Cerebellar cortex (tissue), 1 donor: ENCODE results near the gene LTBP2.
A peak's percentile ranks its signal among the peaks of the same experiment; 100 is the strongest.

Source experiments
- DNase-seq: peaks from one replicate; pipeline ENCODE4 v3.0.0-alpha.2; 2015; ENCODE audit warnings: low spot score

The LTBP2 gene

DNA sequence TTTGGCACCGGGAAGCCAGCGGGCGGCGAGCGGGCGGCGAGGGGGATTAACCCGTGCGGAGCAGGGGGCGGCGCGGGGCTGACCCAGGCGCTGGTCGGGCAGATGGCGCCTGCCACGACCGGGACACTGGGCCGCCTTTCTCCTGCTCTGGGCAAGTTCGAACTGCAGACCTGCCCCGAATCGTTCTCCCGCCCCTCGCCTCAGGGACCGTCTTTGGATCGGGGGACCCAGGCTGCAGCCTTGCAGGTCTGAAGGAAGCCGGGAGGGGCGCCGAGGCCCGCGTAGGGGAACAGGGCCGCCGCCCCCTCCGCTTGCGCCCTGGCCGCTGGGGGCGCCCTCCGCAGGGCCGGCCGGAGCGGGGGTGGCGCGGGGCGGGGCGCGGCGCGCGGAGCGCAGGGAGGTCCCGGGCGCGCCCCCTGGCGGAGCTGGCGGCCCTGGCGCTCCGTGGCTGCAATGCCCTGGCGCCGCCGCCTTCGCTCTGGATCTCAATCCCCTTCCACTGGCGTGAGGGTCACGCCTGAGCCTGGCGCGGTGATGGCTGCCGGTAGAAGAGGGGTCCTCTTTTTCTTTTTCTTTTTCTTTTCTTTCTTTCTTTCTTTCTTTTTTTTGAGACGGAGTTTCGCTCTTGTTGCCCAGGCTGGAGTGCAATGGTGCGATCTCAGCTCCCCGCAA, 449 bp upstream of the LTBP2 start:
- DNase-seq = peak; percentile 35

DNA sequence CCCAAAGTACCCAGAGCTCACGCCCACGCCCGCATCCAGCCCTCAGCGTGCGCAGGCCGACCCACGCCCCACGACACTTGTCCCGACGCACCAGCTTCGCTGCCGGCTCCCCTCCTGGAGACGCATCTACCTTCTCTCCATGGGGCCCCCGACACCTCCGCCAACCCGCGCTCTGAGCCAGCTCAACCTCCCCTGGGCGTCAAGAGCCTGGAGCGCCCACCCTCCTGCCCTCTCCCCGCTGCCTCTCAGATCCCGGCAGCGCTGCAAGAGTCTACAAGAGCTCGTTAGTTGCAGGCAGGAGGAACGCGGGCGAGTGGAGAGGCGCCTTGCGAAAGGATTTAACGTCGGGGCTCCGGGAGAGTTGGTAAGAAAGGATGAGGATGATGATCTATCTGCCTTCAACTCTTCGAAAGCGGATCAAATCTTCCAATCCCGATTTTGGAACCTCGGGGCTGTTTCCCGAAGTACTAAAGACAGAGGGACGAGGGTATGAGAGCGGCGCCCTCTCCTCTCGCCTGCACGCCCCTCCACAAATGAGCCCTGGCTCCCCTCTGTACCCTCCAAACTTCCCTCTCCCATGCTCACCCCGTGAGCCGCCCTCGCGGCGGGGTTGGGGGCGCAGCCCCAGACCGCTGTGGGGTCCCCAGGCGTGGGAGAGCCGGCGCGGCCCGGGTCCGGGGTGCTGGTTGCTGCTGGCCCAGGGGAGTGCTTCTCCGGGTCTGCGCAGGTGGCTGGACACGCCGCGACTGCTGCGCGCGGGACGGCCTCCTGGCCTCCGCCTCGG, 979 bp downstream of the LTBP2 start:
- DNase-seq = no peak

DNA sequence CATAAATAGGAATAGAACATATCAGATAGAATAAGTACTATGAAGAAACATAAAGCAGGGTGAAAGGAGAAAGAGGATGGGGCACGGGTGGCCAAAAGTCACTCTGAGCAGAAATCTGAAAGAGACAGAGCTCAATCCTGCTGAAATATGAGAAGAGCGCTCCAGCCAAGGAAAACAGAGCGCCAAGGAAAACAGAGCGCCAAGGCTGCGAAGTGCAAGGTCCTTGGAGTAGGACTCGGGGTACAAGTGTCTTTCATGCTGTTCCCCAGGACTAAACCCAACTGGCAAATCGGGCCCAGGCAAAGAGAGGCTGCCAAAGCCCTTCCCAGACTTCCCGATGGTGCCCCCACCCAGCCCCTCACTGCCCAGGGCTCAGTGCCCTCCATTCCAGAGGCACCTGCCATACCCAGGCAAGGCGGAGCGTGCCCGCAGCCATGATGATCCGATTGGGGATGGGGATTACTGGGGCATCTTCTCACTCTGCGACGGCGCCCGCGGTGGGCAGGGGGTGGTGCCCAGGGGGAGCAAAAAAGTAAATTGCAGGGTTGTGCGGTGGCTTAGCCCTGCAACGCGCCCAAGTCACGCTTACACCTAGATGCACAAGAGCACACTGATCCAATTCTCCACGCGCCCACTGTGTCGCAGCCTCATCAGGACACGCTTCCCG, 1.7 kb downstream of the LTBP2 start:
- no peak for DNase-seq

DNA sequence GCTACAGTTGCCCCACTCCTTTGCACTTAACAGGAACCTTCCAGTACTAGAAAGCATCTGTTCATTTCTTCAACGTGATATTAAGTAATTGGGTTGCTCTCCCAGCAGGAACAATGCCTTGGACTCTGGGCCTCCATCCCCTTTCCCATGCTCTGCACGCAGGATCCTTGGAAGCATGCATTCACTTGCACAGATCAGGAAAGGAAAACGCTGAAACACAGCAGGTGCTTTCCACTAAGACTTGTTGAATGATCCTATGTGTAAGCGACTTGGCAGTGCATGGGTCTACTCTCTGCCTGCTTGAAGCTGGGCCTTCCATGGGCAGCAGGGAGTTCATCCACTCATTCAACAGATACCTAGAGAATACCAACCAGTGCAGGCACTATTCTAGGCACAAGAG, 2.3 kb downstream of the LTBP2 start:
- peak; percentile 52 for DNase-seq

DNA sequence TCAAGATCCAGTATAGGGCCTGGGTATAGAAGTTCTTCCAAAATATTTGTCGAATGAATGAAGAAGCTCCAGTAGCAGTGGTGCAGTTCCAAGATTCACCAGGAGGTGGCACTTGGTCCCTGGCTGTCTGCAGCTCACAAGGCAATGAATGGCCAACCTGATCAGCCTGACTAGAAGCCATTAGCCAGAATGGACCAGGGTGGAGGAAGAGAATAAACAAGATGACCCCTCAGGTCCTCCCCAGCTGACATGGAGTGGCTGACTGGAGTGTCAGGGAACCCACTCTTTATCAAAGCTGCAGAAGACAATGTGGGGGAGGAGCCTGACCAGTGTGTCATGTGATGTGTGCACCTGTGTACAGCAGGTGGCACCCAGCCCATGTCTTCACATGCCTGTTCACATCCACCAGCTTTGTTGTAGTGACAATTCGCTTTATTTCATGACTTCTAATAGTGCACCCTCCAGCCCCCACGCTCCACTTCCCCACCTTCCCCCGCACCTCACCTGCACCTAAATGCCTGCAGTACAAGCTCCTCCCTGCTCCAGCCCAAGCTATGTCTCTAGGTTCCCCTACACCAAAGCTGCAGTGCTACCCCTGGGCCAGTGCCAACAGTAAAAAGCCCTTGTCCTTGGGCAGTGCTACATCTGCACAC, 3.0 kb downstream of the LTBP2 start:
- DNase-seq = peak; percentile 83

DNA sequence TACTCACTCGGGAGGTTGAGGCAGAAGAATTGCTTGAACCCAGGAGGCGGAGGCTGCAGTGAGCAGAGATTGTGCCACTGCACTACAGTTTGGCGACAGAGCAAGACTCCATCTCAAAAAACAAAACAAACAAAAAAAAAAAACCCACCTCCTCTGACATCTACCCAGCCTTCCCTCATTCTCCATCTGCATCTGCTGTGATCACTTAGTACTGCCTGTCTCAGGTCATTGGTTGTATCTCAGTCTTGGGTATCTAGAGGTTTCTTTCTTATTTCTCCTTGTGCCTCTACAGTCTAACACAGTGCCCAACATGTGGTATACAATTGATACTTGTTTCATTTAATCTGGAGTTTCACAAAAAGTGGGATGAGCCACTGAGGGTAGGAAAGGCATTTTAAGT, 5.3 kb downstream of the LTBP2 start:
- no peak for DNase-seq

DNA sequence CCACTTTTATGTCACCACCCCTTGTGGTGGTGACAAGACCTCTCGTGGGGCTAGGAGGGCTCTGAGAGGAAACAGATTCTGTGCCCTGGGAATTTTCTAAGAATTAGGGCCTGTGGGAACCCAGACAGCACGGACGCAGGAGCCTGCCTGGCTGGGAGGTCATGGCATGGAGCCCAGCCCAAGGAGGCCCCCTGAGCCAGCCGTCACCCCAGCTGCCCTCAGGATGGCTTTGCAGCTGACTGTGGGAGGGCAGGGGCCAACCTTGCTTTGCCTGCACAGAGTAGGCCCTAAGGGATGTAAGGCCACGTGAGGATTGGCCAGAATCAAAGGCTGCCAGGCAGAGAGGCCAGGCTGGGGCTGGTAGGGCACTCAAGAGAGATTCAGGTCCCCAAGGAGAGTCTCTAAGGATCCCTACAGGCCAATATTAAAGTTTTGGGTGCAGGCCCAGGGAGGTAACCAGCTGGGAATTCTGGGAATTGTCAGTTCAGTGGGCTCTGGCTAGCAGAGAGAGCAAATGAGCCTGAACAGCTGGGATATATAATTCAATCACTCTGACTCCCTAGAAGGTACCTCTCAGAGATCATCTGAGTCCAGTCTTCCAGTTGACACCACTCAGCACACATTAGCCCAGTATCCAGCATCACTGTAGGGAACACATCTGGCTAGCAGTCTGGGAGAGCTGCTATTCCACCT, 6.4 kb downstream of the LTBP2 start:
- DNase-seq = no peak

DNA sequence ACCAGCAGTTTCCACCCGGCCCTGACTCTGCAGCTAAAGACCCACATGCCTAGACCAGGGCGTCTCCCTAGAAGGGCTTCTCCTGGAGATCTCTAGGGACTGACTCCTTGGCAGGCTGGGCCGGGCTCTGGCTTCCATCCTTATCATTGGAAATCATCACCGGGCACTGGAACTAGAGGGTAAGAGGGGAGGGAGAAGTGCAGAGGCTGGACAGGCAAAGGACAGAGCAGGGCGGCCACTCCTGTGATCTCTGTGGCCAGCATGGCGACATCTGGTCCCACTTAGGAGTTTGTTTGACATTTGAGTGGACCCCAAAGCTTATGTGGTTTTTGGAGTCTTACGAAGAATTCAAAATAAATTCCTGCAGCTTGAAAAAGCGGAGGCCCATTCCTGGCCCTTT, 7.1 kb downstream of the LTBP2 start:
- no peak for DNase-seq

DNA sequence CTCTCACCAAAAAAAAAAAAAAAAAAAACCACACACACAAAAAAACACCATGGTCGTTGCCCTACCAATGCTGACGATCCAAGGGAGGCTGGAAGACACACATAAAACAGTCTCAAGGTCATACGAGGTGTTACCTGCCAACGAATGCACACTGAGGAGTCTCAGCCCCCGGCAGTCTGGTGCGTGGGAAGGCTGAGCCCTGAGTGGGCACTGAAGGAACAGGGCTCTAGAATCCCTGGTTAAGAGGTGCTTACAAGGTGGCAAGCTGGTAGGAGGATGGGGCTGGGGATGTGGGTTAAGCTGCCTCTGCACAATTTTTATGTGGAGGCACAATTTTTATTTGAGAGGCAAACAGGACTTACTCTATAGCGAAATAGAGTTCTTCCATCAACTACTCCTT, 7.9 kb downstream of the LTBP2 start:
- no peak for DNase-seq

DNA sequence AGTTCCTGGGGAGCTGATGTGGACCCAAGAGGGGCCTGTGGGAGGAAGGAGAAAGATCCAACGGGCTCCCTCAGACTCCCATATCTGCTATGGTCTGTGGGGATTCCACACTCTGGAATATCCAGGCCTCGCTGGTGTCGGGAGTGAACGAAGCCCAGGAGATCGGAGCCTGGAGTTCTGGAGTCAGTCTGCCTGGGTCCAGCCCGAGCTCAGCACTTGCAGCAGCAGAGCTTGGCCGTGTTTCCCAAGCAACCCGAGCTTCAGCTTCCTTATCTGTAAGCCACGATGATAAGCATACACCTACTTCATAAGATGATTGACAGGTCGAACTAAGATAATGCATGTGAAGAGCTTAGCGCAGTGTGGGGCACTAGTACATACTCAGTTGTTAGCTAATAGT, 10.1 kb downstream of the LTBP2 start:
- DNase-seq = no peak

DNA sequence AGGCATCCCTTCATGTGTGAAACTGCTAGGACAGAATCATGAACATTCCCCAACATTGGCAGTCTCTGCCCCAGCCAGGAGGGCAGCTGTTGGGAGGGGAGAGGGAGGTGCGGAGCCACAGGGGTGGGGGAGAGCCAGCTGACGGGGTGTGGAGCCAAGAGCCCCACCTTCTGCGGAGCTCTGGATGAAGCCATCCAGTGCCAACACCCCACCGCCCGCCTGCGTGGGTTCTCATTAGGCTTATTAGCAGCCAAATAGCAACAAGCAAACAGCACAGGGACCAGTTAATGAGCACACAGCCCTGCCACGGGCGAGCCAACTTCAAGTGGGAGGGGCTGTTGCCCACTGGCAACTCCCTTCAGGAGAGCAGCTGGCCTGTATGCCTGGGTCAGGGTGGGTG, 12.1 kb downstream of the LTBP2 start:
- no peak for DNase-seq

DNA sequence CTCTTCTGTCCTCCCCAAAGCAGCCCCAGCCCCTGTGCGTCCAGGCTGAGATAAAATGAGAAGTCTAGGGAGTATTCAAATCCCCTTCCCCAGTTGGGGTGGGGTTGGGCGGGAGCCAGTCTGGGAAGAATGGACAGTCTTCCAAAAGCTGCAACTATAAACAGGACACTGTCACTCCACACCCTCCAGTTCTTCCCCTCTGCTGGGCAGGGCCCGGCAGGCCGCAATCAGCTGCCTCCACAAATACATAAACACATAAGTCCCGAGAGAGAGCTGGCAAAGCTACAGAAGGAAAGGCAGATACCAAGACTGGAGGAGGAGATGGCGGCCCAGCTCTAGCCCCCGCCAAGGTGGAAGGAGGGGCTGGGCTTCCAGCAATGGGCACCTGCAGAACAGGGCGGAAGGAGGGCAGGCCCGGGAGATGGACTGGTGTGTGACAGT, 12.7 kb downstream of the LTBP2 start:
- no peak for DNase-seq

DNA sequence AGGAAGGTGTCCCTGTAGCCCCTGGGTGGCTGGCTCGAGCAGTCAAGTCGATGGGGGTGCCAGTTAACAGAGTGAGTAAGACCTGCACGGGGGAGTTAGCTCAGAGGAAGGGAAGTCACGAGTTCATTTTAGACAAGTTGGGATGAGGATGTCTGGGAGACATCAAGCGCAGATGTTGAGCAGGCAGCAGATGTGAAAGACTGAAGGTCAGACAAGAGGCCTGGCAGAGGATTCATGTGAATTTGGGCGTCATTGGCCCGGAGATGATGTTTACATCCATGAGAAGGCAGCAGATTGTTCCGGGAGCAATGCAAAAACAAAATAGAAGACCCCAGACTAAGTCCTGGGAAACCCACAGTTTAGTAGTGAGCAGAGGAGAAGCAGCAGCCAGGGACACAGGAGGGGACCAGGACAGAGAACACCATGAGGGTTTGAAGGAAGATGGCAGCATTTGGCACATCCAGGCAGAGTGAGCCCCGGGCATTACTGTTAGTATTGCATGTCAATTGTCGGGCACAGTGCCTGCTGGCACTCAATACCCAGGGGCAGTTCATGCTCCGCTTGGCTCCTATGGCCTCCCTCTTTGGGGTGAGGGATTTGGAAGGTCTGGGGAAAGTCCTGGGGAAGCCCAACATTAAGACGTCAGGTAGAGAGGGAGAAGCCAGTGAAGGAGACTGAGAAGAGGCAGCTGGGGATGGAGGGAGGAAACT, 15.1 kb downstream of the LTBP2 start:
- no peak for DNase-seq

DNA sequence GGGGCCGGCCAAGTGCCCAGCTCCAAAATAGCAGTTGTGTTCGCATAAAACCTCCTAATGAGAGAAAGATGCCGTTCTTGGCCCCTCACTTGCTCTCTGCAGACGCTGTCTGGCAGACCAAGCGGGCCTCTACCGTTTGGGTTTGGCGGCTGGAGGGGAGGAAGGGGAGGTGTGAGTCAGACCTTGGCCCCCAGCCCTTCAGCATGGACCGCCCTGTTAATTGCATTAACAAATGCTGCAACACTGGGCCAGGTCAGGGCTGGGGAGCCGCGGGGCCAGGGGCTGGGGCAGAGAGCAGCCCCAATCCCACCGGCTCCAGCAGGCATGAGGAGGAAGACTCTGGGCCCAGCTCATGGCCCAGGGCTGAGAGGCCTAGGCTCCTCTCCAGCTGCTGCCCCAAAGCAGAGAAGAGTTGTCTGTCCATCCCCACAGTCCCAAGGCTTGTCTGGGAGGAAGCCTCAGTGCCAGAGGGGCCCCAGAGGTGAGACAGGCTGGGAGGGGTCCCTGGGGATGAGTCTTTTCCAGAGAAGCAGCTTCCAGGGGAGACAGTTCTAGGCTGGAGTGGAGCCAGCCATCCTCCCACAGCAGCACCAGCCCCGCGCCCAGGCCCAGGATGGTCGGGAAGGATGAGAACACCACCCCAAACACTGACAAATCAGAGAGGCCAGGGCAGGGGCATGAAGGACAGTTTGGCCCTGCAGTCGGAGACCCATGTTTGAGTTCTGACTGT, 16.9 kb downstream of the LTBP2 start:
- DNase-seq = no peak

DNA sequence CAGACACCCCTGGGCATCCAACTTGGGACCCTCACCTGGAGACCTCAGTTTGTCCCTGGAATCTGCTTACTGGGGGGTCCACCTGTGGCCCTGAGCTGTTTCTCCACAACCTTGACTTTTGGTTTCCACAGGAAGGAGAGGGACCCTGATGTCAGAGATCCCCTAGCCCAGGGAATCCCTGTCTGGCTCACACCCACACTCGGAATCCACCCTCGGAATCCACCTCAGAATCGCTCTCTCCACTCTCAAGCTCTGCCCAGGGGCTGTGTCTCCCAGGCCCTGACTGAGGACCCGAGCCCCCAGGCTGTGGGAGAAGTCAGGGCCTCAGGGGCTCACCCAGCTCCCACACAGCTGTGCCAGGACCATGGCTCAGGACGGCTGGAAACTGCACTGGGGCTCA, 17.4 kb downstream of the LTBP2 start:
- DNase-seq = no peak

DNA sequence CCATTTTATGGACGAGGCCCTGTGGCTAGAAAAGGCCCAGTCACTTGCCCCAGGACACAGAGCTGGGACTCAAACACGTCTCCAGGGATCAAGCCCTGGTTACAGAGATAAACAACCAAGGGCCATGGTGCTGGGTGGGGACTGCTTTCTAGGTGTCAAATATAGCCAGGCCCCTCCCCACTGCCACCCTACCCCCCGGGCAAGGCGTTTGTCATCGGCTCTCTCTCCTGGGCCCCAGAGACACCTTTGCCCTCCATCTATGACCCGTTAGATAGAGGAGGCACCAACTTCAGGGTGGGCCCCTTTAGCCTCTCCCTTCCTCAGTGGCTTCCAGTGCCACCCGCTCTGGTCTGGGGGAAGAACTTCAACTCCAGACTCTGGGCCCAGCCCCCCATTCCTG, 18.0 kb downstream of the LTBP2 start:
- no peak for DNase-seq

DNA sequence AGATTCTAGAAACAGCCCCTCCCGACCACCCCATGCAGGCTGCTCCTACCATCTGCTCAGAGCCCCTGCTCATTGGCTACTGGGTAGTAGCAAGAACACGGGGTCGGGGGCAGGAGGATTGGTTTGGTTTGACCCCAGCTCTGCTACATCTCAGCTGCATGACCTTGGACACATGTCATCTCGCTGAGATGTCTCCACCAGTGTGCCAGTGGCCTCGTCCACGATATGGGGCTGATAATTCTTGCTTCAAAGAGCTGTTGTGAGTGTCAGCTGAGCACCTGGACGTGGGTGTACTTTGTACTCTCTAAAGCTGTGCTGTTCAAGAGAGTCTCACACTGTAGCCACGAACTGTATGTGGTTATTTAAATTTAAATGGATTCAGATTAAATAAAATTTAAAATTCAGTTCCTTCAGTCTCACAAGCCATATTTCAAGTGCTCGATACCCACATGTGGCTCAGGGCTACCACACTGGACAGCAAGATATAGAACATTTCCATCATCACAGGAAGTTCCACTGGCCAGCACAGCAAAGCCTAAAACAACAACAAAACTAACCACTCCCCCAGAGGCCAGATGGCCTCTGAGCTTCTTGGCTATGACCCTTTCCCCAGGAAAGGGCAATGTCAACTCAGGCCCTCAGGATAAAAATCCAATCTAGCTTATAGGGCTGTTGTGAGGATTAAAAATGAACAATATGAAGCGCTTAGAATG, 18.6 kb downstream of the LTBP2 start:
- DNase-seq = no peak

DNA sequence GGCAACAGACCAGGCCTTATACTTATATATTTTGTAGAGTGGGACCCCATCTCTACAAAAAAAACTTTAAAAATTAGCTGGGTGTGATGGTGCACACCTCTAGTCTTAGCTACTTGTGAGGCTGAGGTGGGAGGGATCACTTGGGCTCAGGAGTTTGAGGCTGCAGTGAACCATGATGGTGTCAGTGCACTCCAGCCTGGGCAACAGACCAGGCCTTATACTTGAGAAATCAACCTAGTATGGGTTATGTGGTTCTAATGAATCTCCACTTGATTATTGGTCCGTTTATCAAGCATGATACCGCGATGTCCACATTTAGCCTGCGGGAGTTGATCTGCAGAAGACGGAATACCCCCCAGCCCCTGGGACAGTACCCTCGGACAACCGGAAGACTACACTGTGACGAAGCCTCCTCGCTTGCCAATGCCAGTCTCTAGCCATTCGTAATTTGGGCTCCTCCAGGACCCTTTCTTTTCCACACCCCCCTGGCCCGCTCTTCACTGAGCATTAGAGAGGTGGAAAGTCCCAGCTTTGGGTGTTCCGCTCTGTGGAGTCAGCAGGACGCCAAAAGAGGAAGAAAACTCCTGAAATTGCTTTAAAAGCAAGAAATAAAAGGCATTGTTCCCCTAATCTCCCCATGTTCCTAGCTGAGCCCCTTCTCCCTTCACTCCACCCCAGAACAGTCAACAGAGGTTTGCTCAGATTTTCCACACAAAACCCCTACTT, 19.4 kb downstream of the LTBP2 start:
- no peak for DNase-seq

DNA sequence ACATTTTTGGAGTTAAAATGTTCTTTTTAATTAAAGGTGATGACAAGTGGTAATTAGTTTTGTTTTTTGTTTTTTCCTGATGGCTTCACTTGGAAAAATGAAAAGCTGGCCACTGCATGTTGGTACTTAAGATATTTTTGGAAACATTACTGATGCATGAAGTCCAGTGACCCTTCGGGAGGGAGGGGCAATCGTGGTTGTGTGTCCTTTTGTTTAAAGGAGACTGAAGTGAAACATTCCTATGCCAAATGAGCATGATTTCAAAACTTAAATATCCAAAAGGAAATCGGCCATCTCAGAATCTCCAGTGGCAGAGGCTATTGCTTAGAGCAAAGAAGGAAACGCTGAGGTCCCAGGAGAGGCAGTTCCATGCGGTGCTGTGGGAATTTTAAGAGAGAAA, 20.1 kb downstream of the LTBP2 start:
- no peak for DNase-seq
